OCI-LY1 (cell line): Measurements from ENCODE around the gene DTD2.
"Not testable (repeated sequence)": the region's sequence is repeated elsewhere in the genome, so short reads cannot be mapped to it uniquely, and the experiment has no call there.

Experiments used
- H2AFZ ChIP-seq: fragments of 200-600 bp; sonication (generic), shearing (Covaris generic); 2 replicates; pipeline ENCODE4 v1.6.0; 2014; ENCODE audit warnings: antibody characterized with exemption, mild to moderate bottlenecking, low read length
- H3F3A ChIP-seq: fragments of 200-600 bp; sonication (generic), shearing (Covaris generic); 2 replicates; pipeline ENCODE4 v1.6.0; 2014; ENCODE audit warnings: mild to moderate bottlenecking, antibody characterized with exemption, low read length, moderate library complexity; ENCODE audit not compliant: insufficient read depth
- H3K27ac ChIP-seq: fragments of 200-600 bp; sonication (generic); 2 replicates; pipeline ENCODE4 v1.5.1; 2014; ENCODE audit warnings: low read length, mixed run types, mild to moderate bottlenecking, low read depth; ENCODE audit not compliant: poor library complexity, severe bottlenecking
- H3K27me3 ChIP-seq: fragments of 200-600 bp; sonication (generic); 2 replicates; pipeline ENCODE4 v1.6.0; 2014; ENCODE audit warnings: antibody characterized with exemption, mild to moderate bottlenecking, low read length, moderate library complexity; ENCODE audit not compliant: insufficient read depth
- H3K36me3 ChIP-seq: fragments of 200-600 bp; sonication (generic); 2 replicates; pipeline ENCODE4 v1.6.1; 2014; ENCODE audit warnings: mild to moderate bottlenecking, antibody characterized with exemption, low read length, moderate library complexity, mixed read lengths; ENCODE audit not compliant: insufficient read depth
- H3K4me1 ChIP-seq: fragments of 200-600 bp; sonication (generic); 2 replicates; pipeline ENCODE4 v1.5.1; 2014; ENCODE audit warnings: mild to moderate bottlenecking, low read length, moderate library complexity; ENCODE audit not compliant: insufficient read depth, severe bottlenecking
- H3K4me2 ChIP-seq: fragments of 200-600 bp; sonication (generic), shearing (Covaris generic); 2 replicates; pipeline ENCODE4 v1.6.1; 2014; ENCODE audit warnings: low read length
- H3K4me3 ChIP-seq: fragments of 200-600 bp; sonication (generic); 2 replicates; pipeline ENCODE4 v1.5.1; 2014; ENCODE audit warnings: low read length, low read depth, mild to moderate bottlenecking, mixed read lengths; ENCODE audit not compliant: poor library complexity, severe bottlenecking
- H3K79me2 ChIP-seq: fragments of 200-600 bp; shearing (Covaris generic); 2 replicates; pipeline ENCODE4 v1.6.1; 2016; ENCODE audit warnings: mixed run types, low read length, mixed read lengths; ENCODE audit not compliant: insufficient read depth
- H3K9ac ChIP-seq: fragments of 200-600 bp; sonication (generic), shearing (Covaris generic); 2 replicates; pipeline ENCODE4 v1.6.1; 2014; ENCODE audit warnings: mild to moderate bottlenecking, low read length, mixed read lengths
- H3K9me2 ChIP-seq: fragments of 200-600 bp; sonication (generic), shearing (Covaris generic); 2 replicates; pipeline ENCODE4 v1.6.1; 2014; ENCODE audit warnings: low read depth, mild to moderate bottlenecking, low read length, mixed read lengths
- H3K9me3 ChIP-seq: fragments of 200-600 bp; shearing (Covaris generic); 2 replicates; pipeline ENCODE4 v1.6.1; 2014; ENCODE audit warnings: low read length, mixed read lengths
- H4K20me1 ChIP-seq: fragments of 200-600 bp; sonication (generic), shearing (Covaris generic); 2 replicates; pipeline ENCODE4 v1.6.0; 2016; ENCODE audit warnings: mild to moderate bottlenecking, low read length; ENCODE audit not compliant: insufficient read depth
- EZH2 ChIP-seq: fragments of 200-600 bp; sonication (generic), shearing (Covaris generic); IDR thresholded peaks from 2 replicates; pipeline ENCODE4 v1.8.0; 2017; ENCODE audit warnings: borderline replicate concordance, mixed run types, mild to moderate bottlenecking, antibody characterized with exemption, low read length, moderate library complexity, mixed read lengths
- TF ChIP-seq, protein P1 (sequence below): fragments of 200-600 bp; sonication (generic), shearing (Covaris generic); IDR thresholded peaks from 2 replicates; pipeline ENCODE4 v1.5.1; 2017; ENCODE audit warnings: mild to moderate bottlenecking, antibody characterized with exemption, low read length, moderate library complexity, mixed read lengths

Gene DTD2

GRCh38 chr14:31465111-31465510 is 7.8 kb upstream of the DTD2 start:
- Histone ChIP-seq H3K9me2 (no peaks in the 10 kb centered on the region), H3K79me2 (no peaks in the 10 kb centered on the region), H3F3A (no peaks in the 10 kb centered on the region), H3K27ac (no peak overlapping the region), H3K4me3 (no peak overlapping the region), H3K4me1 (no peaks in the 10 kb centered on the region), H2AFZ (no peak overlapping the region), H3K27me3 (no peaks in the 10 kb centered on the region), H3K9ac (no peak overlapping the region), H3K4me2 (no peak overlapping the region), H4K20me1 (no peaks in the 10 kb centered on the region), H3K9me3 (no peaks in the 10 kb centered on the region), H3K36me3 (no peaks in the 10 kb centered on the region)
- TF ChIP-seq, protein P1, sequence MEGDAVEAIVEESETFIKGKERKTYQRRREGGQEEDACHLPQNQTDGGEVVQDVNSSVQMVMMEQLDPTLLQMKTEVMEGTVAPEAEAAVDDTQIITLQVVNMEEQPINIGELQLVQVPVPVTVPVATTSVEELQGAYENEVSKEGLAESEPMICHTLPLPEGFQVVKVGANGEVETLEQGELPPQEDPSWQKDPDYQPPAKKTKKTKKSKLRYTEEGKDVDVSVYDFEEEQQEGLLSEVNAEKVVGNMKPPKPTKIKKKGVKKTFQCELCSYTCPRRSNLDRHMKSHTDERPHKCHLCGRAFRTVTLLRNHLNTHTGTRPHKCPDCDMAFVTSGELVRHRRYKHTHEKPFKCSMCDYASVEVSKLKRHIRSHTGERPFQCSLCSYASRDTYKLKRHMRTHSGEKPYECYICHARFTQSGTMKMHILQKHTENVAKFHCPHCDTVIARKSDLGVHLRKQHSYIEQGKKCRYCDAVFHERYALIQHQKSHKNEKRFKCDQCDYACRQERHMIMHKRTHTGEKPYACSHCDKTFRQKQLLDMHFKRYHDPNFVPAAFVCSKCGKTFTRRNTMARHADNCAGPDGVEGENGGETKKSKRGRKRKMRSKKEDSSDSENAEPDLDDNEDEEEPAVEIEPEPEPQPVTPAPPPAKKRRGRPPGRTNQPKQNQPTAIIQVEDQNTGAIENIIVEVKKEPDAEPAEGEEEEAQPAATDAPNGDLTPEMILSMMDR = no peak
- TF ChIP-seq EZH2 = no peak

DNA sequence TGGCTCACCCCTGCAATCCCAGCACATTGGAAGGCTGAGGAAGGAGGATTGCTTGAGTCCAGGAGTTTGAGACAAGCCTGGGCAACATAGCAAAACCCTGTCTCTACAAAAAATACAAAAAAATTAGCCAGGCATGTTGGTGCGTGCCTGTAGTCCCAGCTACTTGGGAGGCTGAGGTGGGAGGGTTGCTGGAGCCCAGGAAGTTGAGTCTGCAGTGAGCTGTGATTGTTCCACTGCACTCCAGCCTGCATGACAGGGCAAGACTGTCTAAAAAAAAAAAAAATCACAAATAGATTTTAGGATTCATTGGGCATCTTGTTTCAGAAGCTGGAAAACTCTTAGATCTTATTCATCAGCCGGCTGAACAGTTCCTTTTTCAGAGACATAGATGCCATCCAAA is 5.1 kb upstream of the DTD2 start:
- not testable (repeated sequence) for H4K20me1 ChIP-seq, H3K9me2 ChIP-seq, H3K4me2 ChIP-seq, H3K4me3 ChIP-seq, H3K27me3 ChIP-seq, H2AFZ ChIP-seq, H3K36me3 ChIP-seq, H3K27ac ChIP-seq, H3K79me2 ChIP-seq, H3K9me3 ChIP-seq, H3F3A ChIP-seq, H3K9ac ChIP-seq
- H3K4me1 ChIP-seq = peaks cover 14% of the 10 kb centered on the region

GRCh38 chr14:31461545-31461944 is 4.2 kb upstream of the DTD2 start:
- TF ChIP-seq, protein P1 = no peak
- no peak for TF ChIP-seq EZH2
- Histone ChIP-seq H3K9me3 (no peaks in the 10 kb centered on the region), H3K27ac (no peak overlapping the region), H3K4me2 (no peak overlapping the region), H3K9me2 (no peaks in the 10 kb centered on the region), H3F3A (0 out of 2 replicates have a peak, but pooled peaks cover 3% of the 10 kb centered on the region), H3K27me3 (no peaks in the 10 kb centered on the region), H3K4me3 (no peak overlapping the region), H3K9ac (no peak overlapping the region), H3K79me2 (peaks cover 2% of the 10 kb centered on the region), H4K20me1 (no peaks in the 10 kb centered on the region), H3K36me3 (no peaks in the 10 kb centered on the region), H2AFZ (no peak overlapping the region), H3K4me1 (peaks cover 15% of the 10 kb centered on the region)
